Endothelial cell of umbilical vein (primary cell): ENCODE data around the gene TMEM108. TPM values are rescaled to one million over a fixed set of nuclear protein-coding genes. Genes with fewer than 3 reads are reported as not detected.

Source experiments
- BruUV-seq: library from RNA; stranded (reverse); fragments of 400-500 nt; replicated peaks from 2 replicates; lab custom pipeline; 2021; lab: Mats Ljungman, UMichigan
- CTCF ChIA-PET: fragments of 300-600, 350-600 bp; sonication (Branson Sonifier 250); formaldehyde crosslinking; loops from one replicate; lab custom pipeline; 2021; ENCODE audit warnings: antibody characterized with exemption, inconsistent platforms; lab: Charles Lee
- POLR2A ChIA-PET: fragments of 300-600, 350-600 bp; sonication (Branson Sonifier 250); formaldehyde crosslinking; loops from one replicate; lab custom pipeline; 2021; ENCODE audit warnings: antibody characterized with exemption, inconsistent platforms; lab: Charles Lee
- DNase-seq: peaks from one replicate; pipeline ENCODE4 v3.0.0-alpha.2; 2011; ENCODE audit warnings: low read depth, low spot score
- FAIRE-seq: peaks from 2 replicates; lab custom pipeline; 2011; peaks lifted over from hg19 to GRCh38; lab: Jason Lieb, UNC
- H2AFZ ChIP-seq: 2 replicates; pipeline ENCODE4 v1.6.0; 2012; ENCODE audit warnings: low read depth, low read length, control low read depth, inconsistent platforms
- H3K27ac ChIP-seq: 2 replicates; pipeline ENCODE4 v1.5.1; 2011; ENCODE audit warnings: low read depth, mild to moderate bottlenecking, control low read depth, low read length, moderate library complexity; ENCODE audit not compliant: insufficient read depth
- H3K27me3 ChIP-seq, 2 experiments: 2 replicates each; pipeline versions ENCODE4 v1.6.0 to v1.6.1; 2011; ENCODE audit warnings: low read length in 2 of 2, mixed read lengths in 1 of 2; ENCODE audit not compliant: control insufficient read depth in 2 of 2, insufficient read depth in 2 of 2
- H3K36me3 ChIP-seq, 2 experiments: 2 replicates in 1 of 2; 3 replicates in 1 of 2; pipeline ENCODE4 v1.5.1; 2011; ENCODE audit warnings: low read length in 2 of 2, mild to moderate bottlenecking in 1 of 2, moderate library complexity in 1 of 2; ENCODE audit not compliant: control insufficient read depth in 2 of 2, insufficient read depth in 2 of 2; ENCODE audit errors: extremely low read depth in 1 of 2
- H3K4me1 ChIP-seq: 3 replicates; pipeline ENCODE4 v1.5.1; 2011; ENCODE audit warnings: mild to moderate bottlenecking, low read length; ENCODE audit not compliant: control insufficient read depth, insufficient read depth; ENCODE audit errors: extremely low read depth
- H3K4me2 ChIP-seq: 2 replicates; pipeline ENCODE4 v1.6.1; 2011; ENCODE audit warnings: low read length, control low read depth, mixed read lengths; ENCODE audit not compliant: insufficient read depth
- H3K4me3 ChIP-seq, 3 experiments: fragments of 200-600 bp in 1 of 3; sonication (generic), shearing (Covaris generic) in 1 of 3; replicated peaks in 1 of 3; 2 replicates each; pipeline ENCODE4 v1.5.1; 2011 to 2016; ENCODE audit warnings: control low read depth in 3 of 3, low read length in 3 of 3, mild to moderate bottlenecking in 2 of 3, inconsistent platforms in 1 of 3, low read depth in 1 of 3, moderate library complexity in 1 of 3; ENCODE audit not compliant: insufficient read depth in 1 of 3
- H3K79me2 ChIP-seq: 2 replicates; pipeline ENCODE4 v1.6.0; 2012; ENCODE audit warnings: low read length, inconsistent platforms; ENCODE audit not compliant: control insufficient read depth, insufficient read depth
- H3K9ac ChIP-seq: replicated peaks from 2 replicates; pipeline ENCODE3; 2011; ENCODE audit warnings: low read length, control low read depth; ENCODE audit not compliant: insufficient read depth; ENCODE audit errors: extremely low read depth
- H3K9me1 ChIP-seq: replicated peaks from 3 replicates; pipeline ENCODE4 v1.6.0; 2011; ENCODE audit warnings: mild to moderate bottlenecking, low read length; ENCODE audit not compliant: control insufficient read depth, insufficient read depth; ENCODE audit errors: extremely low read depth
- H3K9me3 ChIP-seq: replicated peaks from 2 replicates; pipeline ENCODE4 v1.5.1; 2012; ENCODE audit warnings: low read length, inconsistent platforms; ENCODE audit not compliant: control insufficient read depth, insufficient read depth
- H4K20me1 ChIP-seq: replicated peaks from 2 replicates; pipeline ENCODE3; 2011; ENCODE audit warnings: mild to moderate bottlenecking, low read length; ENCODE audit not compliant: control insufficient read depth, insufficient read depth; ENCODE audit errors: extremely low read depth
- EZH2 ChIP-seq: IDR thresholded peaks from 2 replicates; pipeline ENCODE4 v1.6.1; 2012; ENCODE audit warnings: borderline replicate concordance, low read depth, mild to moderate bottlenecking, moderate library complexity, low read length, inconsistent platforms; ENCODE audit not compliant: severe bottlenecking
- FOS ChIP-seq: IDR thresholded peaks from 2 replicates; pipeline ENCODE4 v1.6.1; 2011; ENCODE audit warnings: mild to moderate bottlenecking, low read length, moderate library complexity, borderline replicate concordance; ENCODE audit not compliant: insufficient read depth
- GATA2 ChIP-seq: IDR thresholded peaks from 2 replicates; pipeline ENCODE4 v1.7.0; 2011; ENCODE audit warnings: low read depth, mild to moderate bottlenecking, moderate library complexity, mixed read lengths, low read length; ENCODE audit not compliant: insufficient read length, insufficient read depth
- JUN ChIP-seq: IDR thresholded peaks from 2 replicates; pipeline ENCODE4 v1.6.1; 2011; ENCODE audit warnings: borderline replicate concordance, low read depth; ENCODE audit not compliant: insufficient read length, insufficient read depth
- MYC ChIP-seq: IDR thresholded peaks from one replicate; pipeline ENCODE4 v1.6.1; 2011; ENCODE audit warnings: mild to moderate bottlenecking, low read depth, low read length
- POLR2A ChIP-seq: IDR thresholded peaks from 2 replicates; pipeline ENCODE4 v1.6.1; 2012; ENCODE audit warnings: low read depth, mild to moderate bottlenecking, control low read depth, low read length
- POLR2AphosphoS5 ChIP-seq: IDR thresholded peaks from 2 replicates; pipeline ENCODE4 v1.6.1; 2012; ENCODE audit warnings: low read depth, mild to moderate bottlenecking, control low read depth, low read length, moderate library complexity; ENCODE audit not compliant: insufficient read depth
- dilution Hi-C: fragments of 300-500 bp; cut with MboI; formaldehyde crosslinking; loops from one replicate; pipeline ENCODE4 v1.15.0; 2019; ENCODE audit warnings: low sequenced_read_pairs; ENCODE audit not compliant: extremely low pct_ligation_motif_present
- intact Hi-C: fragments of 100-400 bp; cut with micrococcal nuclease; formaldehyde crosslinking; loops from one replicate; pipeline ENCODE4 v1.10.0; 2022
- polyA plus RNA-seq, 4 experiments: library from polyadenylated mRNA; depleted of rRNA in 3 of 4; stranded (reverse) in 3 of 4; unstranded in 1 of 4; fragments of >200 nt; gene quantifications; 2 replicates each; pipeline versions ENCODE4 v1.2.1 to v1.2.3, GENCODE V29; 2011 to 2012; ENCODE audit warnings: missing spikeins in 1 of 4
- total RNA-seq: library from RNA; stranded (reverse); gene quantifications from 2 replicates; pipeline ENCODE4 v1.2.3, GENCODE V29; 2021
- TF ChIP-seq, protein P1 (sequence below): IDR thresholded peaks from 2 replicates; pipeline ENCODE4 v1.6.1; 2011; ENCODE audit not compliant: insufficient read depth, insufficient read length
- TF ChIP-seq, protein P2 (sequence below), 2 donors: IDR thresholded peaks; 1 replicate in 1 of 2; 2 replicates in 1 of 2; pipeline ENCODE4 v1.5.1; 2011; ENCODE audit warnings: low read length in 2 of 2, mild to moderate bottlenecking in 2 of 2, moderate library complexity in 2 of 2, control low read depth in 1 of 2, inconsistent platforms in 1 of 2, low read depth in 1 of 2; ENCODE audit not compliant: insufficient read depth in 1 of 2; ENCODE audit errors: extremely low read depth in 1 of 2

TMEM108 gene
- total and polyA plus RNA-seq, 2 donors (not counting 3 experiments of a cell fraction or from before 2014, with no cell fraction given): 0.40 to 1.1 TPM

DNA sequence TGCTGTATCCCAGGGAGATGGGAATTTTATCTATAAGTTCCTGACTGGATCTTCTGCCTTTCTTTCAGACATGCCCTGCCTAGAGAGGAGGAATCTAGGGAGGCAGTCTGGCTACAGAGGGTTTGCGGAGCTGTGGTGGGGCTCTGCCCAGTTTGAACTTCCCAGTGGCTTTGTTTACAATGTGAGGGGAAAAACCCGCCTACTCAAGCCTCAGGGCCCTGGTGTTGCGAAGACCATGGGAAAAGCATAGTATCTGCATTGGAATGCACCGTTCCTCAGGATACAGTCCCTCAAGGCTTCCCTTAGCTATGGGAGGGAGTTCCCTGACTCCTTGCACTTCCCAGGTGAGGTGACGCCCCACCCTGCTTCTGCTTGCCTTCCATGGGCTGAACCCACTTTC lies 168.7 kb downstream of the TMEM108 start:
- intact Hi-C loops: no loop called here
- H2AFZ ChIP-seq: no peak overlapping the region
- DNase-seq: no peak
- no peaks in the 10 kb centered on the region for H3K9me1 ChIP-seq
- dilution Hi-C loops: no loop called here
- no peak overlapping the region for H3K4me3 ChIP-seq
- no peaks in the 10 kb centered on the region for H3K9me3 ChIP-seq
- H3K4me2 ChIP-seq: no peak overlapping the region
- H3K4me1 ChIP-seq: no peaks in the 10 kb centered on the region
- ChIA-PET POLR2A (no interaction called here), CTCF (interaction anchor here (1.1 kb wide), 1 partner anchor 14 kb away, joined by 3 read pairs; no protein-coding TSS in a partner anchor)
- TF ChIP-seq, protein P1, sequence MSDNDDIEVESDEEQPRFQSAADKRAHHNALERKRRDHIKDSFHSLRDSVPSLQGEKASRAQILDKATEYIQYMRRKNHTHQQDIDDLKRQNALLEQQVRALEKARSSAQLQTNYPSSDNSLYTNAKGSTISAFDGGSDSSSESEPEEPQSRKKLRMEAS: no peak
- TF ChIP-seq JUN: no peak
- TF ChIP-seq, protein P2, sequence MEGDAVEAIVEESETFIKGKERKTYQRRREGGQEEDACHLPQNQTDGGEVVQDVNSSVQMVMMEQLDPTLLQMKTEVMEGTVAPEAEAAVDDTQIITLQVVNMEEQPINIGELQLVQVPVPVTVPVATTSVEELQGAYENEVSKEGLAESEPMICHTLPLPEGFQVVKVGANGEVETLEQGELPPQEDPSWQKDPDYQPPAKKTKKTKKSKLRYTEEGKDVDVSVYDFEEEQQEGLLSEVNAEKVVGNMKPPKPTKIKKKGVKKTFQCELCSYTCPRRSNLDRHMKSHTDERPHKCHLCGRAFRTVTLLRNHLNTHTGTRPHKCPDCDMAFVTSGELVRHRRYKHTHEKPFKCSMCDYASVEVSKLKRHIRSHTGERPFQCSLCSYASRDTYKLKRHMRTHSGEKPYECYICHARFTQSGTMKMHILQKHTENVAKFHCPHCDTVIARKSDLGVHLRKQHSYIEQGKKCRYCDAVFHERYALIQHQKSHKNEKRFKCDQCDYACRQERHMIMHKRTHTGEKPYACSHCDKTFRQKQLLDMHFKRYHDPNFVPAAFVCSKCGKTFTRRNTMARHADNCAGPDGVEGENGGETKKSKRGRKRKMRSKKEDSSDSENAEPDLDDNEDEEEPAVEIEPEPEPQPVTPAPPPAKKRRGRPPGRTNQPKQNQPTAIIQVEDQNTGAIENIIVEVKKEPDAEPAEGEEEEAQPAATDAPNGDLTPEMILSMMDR (IDR thresholded peaks at IDR 0.05; ENCODE audit: extremely low read depth in 1 of 2, insufficient read depth in 1 of 2, low read depth in 1 of 2, low read length in 2 of 2): no peak
- TF ChIP-seq EZH2: no peak
- no peak for TF ChIP-seq GATA2
- TF ChIP-seq MYC: no peak
- TF ChIP-seq POLR2AphosphoS5: no peak
- TF ChIP-seq POLR2A: no peak
- TF ChIP-seq FOS: no peak
- H4K20me1 ChIP-seq: no peaks in the 10 kb centered on the region
- no peak for FAIRE-seq
- no peak overlapping the region for H3K9ac ChIP-seq
- H3K79me2 ChIP-seq: no peaks in the 10 kb centered on the region
- H3K27ac ChIP-seq: no peak overlapping the region
- H3K36me3 ChIP-seq: no peaks in the 10 kb centered on the region
- BruUV-seq: no TSS peak
- peaks cover 0 to 2% of the 10 kb centered on the region in 2 experiments for H3K27me3 ChIP-seq
